ENCODE results near the gene ASIC3. TPM values are rescaled to one million over a fixed set of nuclear protein-coding genes. Genes with fewer than 3 reads are reported as not detected.

Gene ASIC3
- total and polyA plus RNA-seq, 2 experiments from 2014 or later: 2.1 to 4.5 TPM

- Histone ChIP-seq H3K9me2 (replicated peaks; ENCODE audit: insufficient read depth) (no peaks in the 10 kb centered on the region), H2AFZ (no peak overlapping the region), H3K9me3 (ENCODE audit: low read depth) (no peaks in the 10 kb centered on the region), H4K20me1 (ENCODE audit: insufficient read depth, poor library complexity, severe bottlenecking) (no peaks in the 10 kb centered on the region), H3K4me3 (peak overlapping the region; percentile 11), H3K27me3 (no peaks in the 10 kb centered on the region), H3K4me2 (peak overlapping the region; percentile 90), H3K4me1 (ENCODE audit: insufficient read depth) (peaks cover 55% of the 10 kb centered on the region), H3K27ac (peak overlapping the region; percentile 94), H3K36me3 (replicated peaks; ENCODE audit: insufficient read depth, low read depth) (no peaks in the 10 kb centered on the region), H3K79me2 (peaks cover 39% of the 10 kb centered on the region)
- 48% methylated on average over 42 of the region's 64 CpGs for WGBS (ENCODE audit: low lambda C conversion rate, missing lambda C conversion rate)
- peak; percentile 60 for DNase-seq (ENCODE audit: low spot score)
- TF ChIP-seq EZH2 (IDR thresholded peaks at IDR 0.05; ENCODE audit: borderline replicate concordance): no peak
- no peak for TF ChIP-seq EZH2phosphoT487 (IDR thresholded peaks at IDR 0.05; ENCODE audit: low read depth, severe bottlenecking, unreplicated experiment)
- no peak for TF ChIP-seq CTCF (IDR thresholded peaks at IDR 0.05; ENCODE audit: poor library complexity)
Measured at GRCh38 chr7:151081170-151082101, 33.1 kb downstream of the ASIC3 start.

DNA sequence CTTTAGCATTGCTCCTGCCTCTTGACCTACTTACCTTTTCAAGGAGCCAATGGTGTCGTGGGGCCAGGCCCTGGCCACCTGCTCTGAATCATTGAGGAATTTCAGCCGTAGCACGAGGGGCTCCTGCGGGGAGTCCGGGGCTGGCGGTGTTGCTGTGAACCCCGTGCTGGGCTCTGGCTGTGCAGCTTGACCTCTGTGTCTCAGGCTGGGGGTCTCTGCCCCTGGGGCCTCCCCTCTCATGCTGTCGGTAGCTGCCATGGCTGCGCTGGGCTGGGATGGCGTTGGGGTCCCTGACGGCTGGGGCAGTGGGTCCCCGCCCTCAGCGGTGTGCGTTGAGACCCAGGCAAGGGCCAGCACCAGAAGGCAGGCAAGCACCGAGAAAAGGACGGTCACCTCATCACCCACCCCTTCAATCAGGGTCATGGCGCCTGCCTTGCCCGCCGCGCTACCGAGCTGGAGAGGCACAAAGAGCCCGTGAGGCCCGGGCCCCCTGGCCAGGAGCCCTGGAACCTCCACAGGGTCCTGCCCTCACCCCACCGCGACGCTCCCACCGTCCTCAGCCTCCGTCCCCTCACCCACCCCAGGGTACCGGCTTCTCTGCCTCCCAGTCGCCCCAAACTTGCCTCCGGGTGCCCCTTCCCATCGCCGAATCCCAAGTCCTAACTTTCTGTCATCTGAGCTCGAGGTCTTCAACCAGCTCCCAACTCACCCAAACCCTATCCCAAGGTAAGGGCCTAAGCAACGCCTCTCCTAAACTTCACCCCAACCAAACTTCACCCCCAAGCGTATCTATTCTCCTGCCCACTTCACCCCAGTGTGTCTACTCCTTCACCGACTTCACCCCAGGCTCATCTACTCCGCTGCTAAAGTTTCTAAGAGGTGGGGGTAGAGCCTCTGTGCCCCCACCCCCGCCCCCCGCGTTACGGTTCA lies 34.1 kb downstream of the ASIC3 start:
- Histone ChIP-seq H2AFZ (peak overlapping the region; percentile 79), H3K4me1 (ENCODE audit: insufficient read depth) (peaks cover 54% of the 10 kb centered on the region)
- no peak for TF ChIP-seq CTCF (IDR thresholded peaks at IDR 0.05; ENCODE audit: poor library complexity)
- TF ChIP-seq EZH2phosphoT487 (IDR thresholded peaks at IDR 0.05; ENCODE audit: low read depth, severe bottlenecking, unreplicated experiment): no peak

GRCh38 chr7:151083071-151083823 lies 34.9 kb downstream of the ASIC3 start, which contains the start of gene TMUB1:
Gene TMUB1 (minus strand): TSS chr7:151083493. CDS start chr7:151082563, 930 bp downstream.
- Histone ChIP-seq H3K27ac (peak within 1 kb of the TSS; percentile 94), H3K9me2 (replicated peaks; ENCODE audit: insufficient read depth) (no peaks in the 10 kb centered on the region), H3K4me3 (peak within 1 kb of the TSS; percentile 91), H3K27me3 (no peaks in the 10 kb centered on the region), H3K9me3 (ENCODE audit: low read depth) (no peaks in the 10 kb centered on the region), H3K4me2 (peak within 1 kb of the TSS; percentile 90), H4K20me1 (ENCODE audit: insufficient read depth, poor library complexity, severe bottlenecking) (peaks cover 9% of the 10 kb centered on the region), H3K36me3 (replicated peaks; ENCODE audit: insufficient read depth, low read depth) (no peaks in the 10 kb centered on the region), H2AFZ (peak within 1 kb of the TSS; percentile 79), H3K4me1 (ENCODE audit: insufficient read depth) (peaks cover 55% of the 10 kb centered on the region), H3K79me2 (peaks cover 53% of the 10 kb centered on the region)
- TF ChIP-seq EZH2phosphoT487 (IDR thresholded peaks at IDR 0.05; ENCODE audit: low read depth, severe bottlenecking, unreplicated experiment) (no peak), CTCF (IDR thresholded peaks at IDR 0.05; ENCODE audit: poor library complexity) (no peak), EZH2 (IDR thresholded peaks at IDR 0.05; ENCODE audit: borderline replicate concordance) (no peak)
- peak; percentile 88 for DNase-seq (ENCODE audit: low spot score)
- WGBS (ENCODE audit: low lambda C conversion rate, missing lambda C conversion rate): under 1% methylated on average over 55 of the region's 69 CpGs

More for the DNA sequence above, 34.1 kb downstream of the ASIC3 start:
- Histone ChIP-seq H3K9me3 (ENCODE audit: low read depth) (no peaks in the 10 kb centered on the region), H3K4me2 (peak overlapping the region; percentile 90), H3K27ac (peak overlapping the region; percentile 94), H3K27me3 (no peaks in the 10 kb centered on the region), H4K20me1 (ENCODE audit: insufficient read depth, poor library complexity, severe bottlenecking) (peaks cover under 1% of the 10 kb centered on the region), H3K36me3 (replicated peaks; ENCODE audit: insufficient read depth, low read depth) (no peaks in the 10 kb centered on the region), H3K4me3 (peak overlapping the region; percentile 91), H3K9me2 (replicated peaks; ENCODE audit: insufficient read depth) (no peaks in the 10 kb centered on the region), H3K79me2 (peaks cover 45% of the 10 kb centered on the region)
- no peak for DNase-seq (ENCODE audit: low spot score)
- 68% methylated on average over 33 of the region's 42 CpGs for WGBS (ENCODE audit: low lambda C conversion rate, missing lambda C conversion rate)
